ENCODE measurements around the gene OSM.

Gene OSM

GRCh38 chr22:30261134-30261533 lies 5.5 kb downstream of the OSM start:
- DNase-seq, result no peak

GRCh38 chr22:30260682-30261081 lies 6.0 kb downstream of the OSM start:
- no peak for DNase-seq

GRCh38 chr22:30260276-30260675 lies 6.4 kb downstream of the OSM start:
- no peak for DNase-seq

GRCh38 chr22:30254314-30254713 lies 12.3 kb downstream of the OSM start:
- DNase-seq, result no peak

- peak; percentile 83 for DNase-seq
These were observed 13.3 kb downstream of the OSM start for GRCh38 chr22:30253205-30253852.

GRCh38 chr22:30252411-30253204 lies 14.0 kb downstream of the OSM start:
- no peak for DNase-seq

GRCh38 chr22:30251711-30252110 lies 14.9 kb downstream of the OSM start:
- DNase-seq, result no peak

GRCh38 chr22:30250661-30251267 lies 15.9 kb downstream of the OSM start:
- no peak for DNase-seq

GRCh38 chr22:30250039-30250565 lies 16.5 kb downstream of the OSM start:
- DNase-seq, result no peak

- no peak for DNase-seq
These were observed 17.3 kb downstream of the OSM start for GRCh38 chr22:30249049-30250038.

- DNase-seq, result no peak
These were observed 18.2 kb downstream of the OSM start for GRCh38 chr22:30248484-30248883.

GRCh38 chr22:30247974-30248373 lies 18.7 kb downstream of the OSM start:
- DNase-seq, result no peak

- DNase-seq, result no peak
These were observed 19.1 kb downstream of the OSM start for GRCh38 chr22:30247561-30247960.

GRCh38 chr22:30246814-30247376 lies 19.8 kb downstream of the OSM start:
- DNase-seq, result no peak

GRCh38 chr22:30245985-30246813 lies 20.5 kb downstream of the OSM start, which contains the start of gene LIF:
TSS of gene LIF (minus strand) at chr22:30246759. CDS start at chr22:30246695, 64 bp downstream.
- DNase-seq, result peak; percentile 24

GRCh38 chr22:30245181-30245984 lies 21.3 kb downstream of the OSM start:
- DNase-seq, result no peak

- no peak for DNase-seq
These were observed 22.0 kb downstream of the OSM start for GRCh38 chr22:30244641-30245040.

- DNase-seq, result no peak
These were observed 22.6 kb downstream of the OSM start for GRCh38 chr22:30244066-30244465.

- no peak for DNase-seq
These were observed 23.0 kb downstream of the OSM start for GRCh38 chr22:30243661-30244060.

Measured in NCI-H82 (cell line).